T-cell (primary cell): ENCODE results near the gene TRIP12. TPM values are rescaled to one million over a fixed set of nuclear protein-coding genes. Genes with fewer than 3 reads are reported as not detected.

Source experiments
- ATAC-seq, 4 experiments: fragments of 200-7000 bp in 3 of 4; fragments of 150-1000 bp in 1 of 4; cut with Tn5 transposase; replicated peaks in 1 of 4; 1 replicate in 3 of 4; 2 replicates in 1 of 4; pipeline ENCODE4 v1.10.0; 2021; ENCODE audit warnings: moderate library complexity in 3 of 4, mild to moderate bottlenecking in 2 of 4, moderate number of reproducible peaks in 1 of 4
- CTCF ChIA-PET, 2 donors: fragments of 300-600 bp; sonication (Branson Sonifier 250); formaldehyde crosslinking; loops; one replicate each; lab custom pipeline; 2022; ENCODE audit warnings: antibody characterized with exemption in 2 of 2; lab: Charles Lee
- POLR2A ChIA-PET, 2 donors: fragments of 300-600 bp; sonication (Branson Sonifier 250); formaldehyde crosslinking; loops; one replicate each; lab custom pipeline; 2022; ENCODE audit warnings: antibody characterized with exemption in 2 of 2; lab: Charles Lee
- DNase-seq, 35 experiments: peaks; one replicate each; pipeline versions ENCODE4 v3.0.0 to v3.0.0-alpha.2; 2013 to 2023
- H3K27ac ChIP-seq: one replicate; pipeline ENCODE4 v1.5.1; 2013; ENCODE audit warnings: low read length
- H3K27me3 ChIP-seq, 2 experiments: replicated peaks in 1 of 2; 1 replicate in 1 of 2; 2 replicates in 1 of 2; pipeline versions ENCODE4 v1.6.1 to v1.7.0; 2013; ENCODE audit warnings: low read length in 1 of 2, mixed read lengths in 1 of 2; ENCODE audit not compliant: control insufficient read depth in 2 of 2, insufficient read depth in 2 of 2; ENCODE audit errors: extremely low read depth in 1 of 2
- H3K36me3 ChIP-seq, 2 donors: 1 replicate in 1 of 2; 2 replicates in 1 of 2; pipeline versions ENCODE4 v1.6.1 to v1.7.0; 2013; ENCODE audit warnings: low read length in 1 of 2; ENCODE audit not compliant: control insufficient read depth in 2 of 2, insufficient read depth in 1 of 2; ENCODE audit errors: extremely low read depth in 1 of 2
- H3K4me1 ChIP-seq, 2 experiments: 1 replicate in 1 of 2; 2 replicates in 1 of 2; pipeline versions ENCODE4 v1.6.1 to v1.7.0; 2013; ENCODE audit warnings: low read length in 2 of 2, mixed read lengths in 1 of 2; ENCODE audit not compliant: insufficient read depth in 2 of 2, control insufficient read depth in 1 of 2; ENCODE audit errors: extremely low read depth in 1 of 2
- H3K4me3 ChIP-seq, 2 donors: 1 replicate in 1 of 2; 2 replicates in 1 of 2; pipeline versions ENCODE4 v1.5.1 to v1.7.0; 2013; ENCODE audit warnings: mild to moderate bottlenecking in 2 of 2, low read length in 1 of 2, moderate library complexity in 1 of 2; ENCODE audit not compliant: control insufficient read depth in 1 of 2; ENCODE audit errors: extremely low read depth in 1 of 2
- H3K9me3 ChIP-seq: 2 replicates; pipeline ENCODE4 v1.7.0; 2013
- H3K27ac Mint-ChIP-seq, 2 donors: one replicate each; pipeline ENCODE4 v1.8.0; 2020 to 2021; ENCODE audit warnings: mild to moderate bottlenecking in 2 of 2, mixed read lengths in 2 of 2
- H3K27me3 Mint-ChIP-seq, 2 donors: one replicate each; pipeline ENCODE4 v1.8.0; 2021 to 2022; ENCODE audit warnings: mixed read lengths in 2 of 2
- H3K36me3 Mint-ChIP-seq: one replicate; pipeline ENCODE4 v1.8.0; 2021; ENCODE audit warnings: mixed read lengths
- H3K4me1 Mint-ChIP-seq, 3 donors: one replicate each; pipeline ENCODE4 v1.8.0; 2020 to 2022; ENCODE audit warnings: mixed read lengths in 3 of 3, mild to moderate bottlenecking in 1 of 3
- H3K4me3 Mint-ChIP-seq, 3 donors: one replicate each; pipeline ENCODE4 v1.8.0; 2020 to 2022; ENCODE audit warnings: mild to moderate bottlenecking in 3 of 3, mixed read lengths in 3 of 3, moderate library complexity in 3 of 3
- H3K9me3 Mint-ChIP-seq, 3 donors: one replicate each; pipeline ENCODE4 v1.8.0; 2020 to 2022; ENCODE audit warnings: mixed read lengths in 3 of 3
- WGBS: methylation state at CpG from one replicate; pipeline ENCODE4 v1.1.5; 2013; ENCODE audit warnings: missing lambda C conversion rate; ENCODE audit not compliant: insufficient coverage; 5-methylcytosine and 5-hydroxymethylcytosine counted together
- total RNA-seq, 35 experiments: library from RNA in 6 of 35; stranded (reverse) in 6 of 35; fragments of 120-200 nt in 1 of 35; gene quantifications; one replicate each; pipeline versions ENCODE4 v1.2.1 to v1.2.4 and lab custom pipeline; 2013 to 2026

Gene TRIP12
- total RNA-seq, 5 donors from 2014 or later (not counting 1 experiment from before 2014, with no cell fraction given) = 185 to 219 (median 192) TPM

DNA sequence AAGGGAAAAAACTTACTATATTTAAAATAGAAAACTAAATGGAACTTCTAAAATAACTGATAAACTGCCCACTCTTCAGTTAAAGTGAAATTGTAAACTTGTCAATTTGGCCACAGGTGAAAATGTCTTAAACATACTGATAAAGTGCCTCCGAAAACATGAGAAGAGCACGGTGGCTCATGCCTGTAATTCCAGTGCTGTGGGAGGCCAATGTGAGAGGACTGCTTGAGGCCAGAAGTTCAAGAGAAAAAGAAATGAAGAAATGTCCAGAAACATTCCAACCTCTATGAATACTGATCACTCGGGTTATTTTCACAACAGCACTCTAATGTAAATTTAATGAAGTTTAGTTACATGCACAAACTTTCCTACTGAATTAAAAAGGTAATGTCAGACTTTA lies 144.1 kb downstream of the TRIP12 start:
- Mint-ChIP-seq H3K9me3 (no peaks in the 10 kb centered on the region), H3K4me1 (peaks cover 38 to 49% (median 38%) of the 10 kb centered on the region in 3 donors), H3K36me3 (peaks cover 52% of the 10 kb centered on the region), H3K4me3 (no peak overlapping the region), H3K27me3 (no peaks in the 10 kb centered on the region), H3K27ac (no peak overlapping the region)
- WGBS = no CpG with 5 or more reads among the region's 3 CpGs
- CTCF ChIA-PET = no interaction called here
- Histone ChIP-seq H3K4me1 (peaks cover 4 to 16% of the 10 kb centered on the region in 2 experiments), H3K36me3 (peaks cover 16 to 55% of the 10 kb centered on the region in 2 donors), H3K4me3 (no peak overlapping the region), H3K9me3 (no peaks in the 10 kb centered on the region), H3K27me3 (no peaks in the 10 kb centered on the region), H3K27ac (no peak overlapping the region)
- DNase-seq = no peak
- ATAC-seq = no peak
- POLR2A ChIA-PET = no interaction called here

DNA sequence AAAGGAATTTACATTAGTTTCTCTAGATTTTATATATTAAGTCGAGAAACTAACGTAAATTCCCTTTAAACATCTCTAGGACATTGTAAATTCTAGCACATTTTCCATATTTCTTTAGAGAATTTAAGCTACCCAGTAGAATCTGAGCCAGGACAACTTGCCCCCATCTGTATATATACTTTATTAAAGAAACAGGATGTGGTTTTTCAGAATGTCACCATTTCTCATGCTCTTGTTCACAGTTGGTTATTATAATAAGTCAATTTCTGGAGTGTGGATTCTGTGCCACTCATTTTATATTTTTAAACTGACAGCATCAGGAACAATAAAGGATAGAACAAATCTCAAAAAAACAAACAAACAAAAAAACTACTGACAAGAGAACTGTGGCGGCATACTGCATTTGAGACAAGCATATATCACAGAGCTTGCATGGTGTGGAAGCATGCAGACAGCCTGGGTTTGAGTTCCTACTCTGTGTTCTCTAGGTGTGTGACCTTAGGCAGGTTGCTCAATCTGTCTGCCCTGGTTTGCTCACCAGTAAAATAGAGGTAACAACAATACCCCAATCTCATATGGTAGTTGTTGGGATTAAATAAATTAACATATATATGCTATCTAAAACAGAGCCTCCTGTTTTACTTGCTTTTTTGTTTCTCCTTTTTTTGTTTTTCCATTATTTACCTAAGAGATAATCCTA lies 146.0 kb downstream of the TRIP12 start:
- no CpG with 5 or more reads among the region's 3 CpGs for WGBS
- DNase-seq (peak in 1 of 35 experiments; percentile 23), ATAC-seq (peak in 3 of 4 experiments; percentile 45 to 63 (median 61))
- Mint-ChIP-seq H3K4me1 (peaks cover 30 to 40% (median 33%) of the 10 kb centered on the region in 3 donors), H3K4me3 (no peak overlapping the region), H3K9me3 (no peaks in the 10 kb centered on the region), H3K36me3 (peaks cover 62% of the 10 kb centered on the region), H3K27me3 (no peaks in the 10 kb centered on the region), H3K27ac (peak overlapping the region; percentile 79 to 81)
- H3K4me3 ChIP-seq = no peak overlapping the region
- H3K27ac ChIP-seq = peak overlapping the region; percentile 31
- no peaks in the 10 kb centered on the region for H3K9me3 ChIP-seq
- H3K4me1 ChIP-seq = peaks cover 4 to 16% of the 10 kb centered on the region in 2 experiments
- POLR2A ChIA-PET = no interaction called here
- CTCF ChIA-PET = no interaction called here
- no peaks in the 10 kb centered on the region for H3K27me3 ChIP-seq
- peaks cover 13 to 72% of the 10 kb centered on the region in 2 donors for H3K36me3 ChIP-seq

DNA sequence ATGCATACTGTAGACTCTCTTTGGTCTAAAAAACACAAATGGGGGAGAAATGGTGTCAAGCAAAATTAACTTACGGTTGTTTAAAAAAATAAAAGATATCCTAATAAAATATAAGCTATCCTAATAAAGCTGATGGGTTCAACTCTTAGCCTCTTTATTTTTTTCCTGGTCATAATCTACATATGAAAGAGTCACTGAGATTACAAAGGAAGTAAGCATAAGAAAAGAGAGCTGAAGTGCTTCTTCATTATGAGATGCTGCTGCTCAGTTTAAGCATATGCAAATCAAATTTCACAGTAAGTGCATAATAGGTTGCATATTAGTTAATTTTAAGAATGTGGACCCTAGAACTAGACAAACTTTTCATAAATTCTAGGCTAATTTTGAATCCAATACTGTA lies 147.6 kb downstream of the TRIP12 start:
- H3K27ac ChIP-seq = no peak overlapping the region
- WGBS = no CpG with 5 or more reads among the region's 1 CpG
- no peaks in the 10 kb centered on the region for H3K9me3 Mint-ChIP-seq
- DNase-seq (no peak), ATAC-seq (no peak)
- peaks cover 13 to 71% of the 10 kb centered on the region in 2 donors for H3K36me3 ChIP-seq
- peaks cover 25 to 29% (median 25%) of the 10 kb centered on the region in 3 donors for H3K4me1 Mint-ChIP-seq
- H3K27ac Mint-ChIP-seq = no peak overlapping the region
- H3K27me3 ChIP-seq = no peaks in the 10 kb centered on the region
- no peaks in the 10 kb centered on the region for H3K9me3 ChIP-seq
- H3K4me3 Mint-ChIP-seq = no peak overlapping the region
- no peak overlapping the region for H3K4me3 ChIP-seq
- peaks cover 66% of the 10 kb centered on the region for H3K36me3 Mint-ChIP-seq
- ChIA-PET POLR2A (no interaction called here), CTCF (interaction anchor here in 1 of 2 donors (0.5 kb wide), 1 partner anchor 10 kb away, joined by 4 read pairs; no protein-coding TSS in a partner anchor)
- H3K27me3 Mint-ChIP-seq = no peaks in the 10 kb centered on the region
- H3K4me1 ChIP-seq = peaks cover 4 to 16% of the 10 kb centered on the region in 2 experiments

DNA sequence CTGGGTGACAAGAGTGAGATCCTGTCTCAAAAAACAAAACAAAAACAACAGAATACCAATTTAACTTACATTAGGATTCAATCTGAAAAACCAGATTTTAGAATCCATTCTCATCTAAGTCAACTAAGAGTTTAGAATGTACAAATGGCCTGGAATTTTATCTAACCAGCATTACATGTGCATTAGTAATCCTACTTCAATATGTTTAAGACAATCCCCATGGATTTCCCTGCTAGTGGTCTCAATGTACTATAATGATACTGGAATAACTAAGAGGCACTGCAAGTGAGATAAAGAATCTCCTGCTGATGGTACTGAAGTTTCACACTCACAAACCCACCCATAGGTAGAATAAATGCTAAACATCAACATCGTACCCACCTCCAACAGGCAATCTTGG lies 153.6 kb downstream of the TRIP12 start:
- Mint-ChIP-seq H3K4me1 (no peaks in the 10 kb centered on the region), H3K9me3 (no peaks in the 10 kb centered on the region), H3K27ac (no peak overlapping the region), H3K27me3 (no peaks in the 10 kb centered on the region), H3K4me3 (no peak overlapping the region), H3K36me3 (peaks cover 71% of the 10 kb centered on the region)
- Histone ChIP-seq H3K9me3 (no peaks in the 10 kb centered on the region), H3K36me3 (peaks cover 6 to 73% of the 10 kb centered on the region in 2 donors), H3K27me3 (no peaks in the 10 kb centered on the region), H3K4me1 (no peaks in the 10 kb centered on the region), H3K4me3 (no peak overlapping the region), H3K27ac (no peak overlapping the region)
- ChIA-PET CTCF (no interaction called here), POLR2A (no interaction called here)
- DNase-seq (no peak), ATAC-seq (no peak)
- WGBS = 100% methylated on average over 1 of the region's 1 CpG

DNA sequence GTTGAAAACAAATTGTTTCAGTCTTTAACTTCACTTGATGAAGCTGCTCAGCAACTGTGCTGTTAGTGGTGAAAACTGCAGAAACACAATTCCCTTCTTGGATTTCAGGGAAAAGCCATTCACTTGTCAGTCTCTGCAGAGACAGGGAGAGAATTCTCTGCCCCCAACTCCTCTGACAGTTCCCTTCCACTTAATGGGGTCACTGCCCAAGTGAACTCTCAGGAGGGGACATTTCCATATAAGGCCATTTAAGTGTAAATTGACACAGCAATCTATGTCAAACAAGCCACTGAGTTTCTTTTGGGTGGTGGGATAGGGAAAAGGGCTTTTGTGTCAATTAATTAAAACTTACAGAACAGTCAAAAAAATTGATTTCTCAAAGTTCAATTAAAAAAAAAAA lies 156.1 kb downstream of the TRIP12 start:
- H3K9me3 ChIP-seq = no peaks in the 10 kb centered on the region
- H3K36me3 ChIP-seq = peaks cover 6 to 50% of the 10 kb centered on the region in 2 donors
- no peak overlapping the region for H3K27ac ChIP-seq
- no peaks in the 10 kb centered on the region for H3K27me3 Mint-ChIP-seq
- ATAC-seq (no peak), DNase-seq (no peak)
- no peak overlapping the region for H3K4me3 Mint-ChIP-seq
- H3K27me3 ChIP-seq = no peaks in the 10 kb centered on the region
- H3K9me3 Mint-ChIP-seq = no peaks in the 10 kb centered on the region
- no peaks in the 10 kb centered on the region for H3K4me1 ChIP-seq
- H3K36me3 Mint-ChIP-seq = peaks cover 62% of the 10 kb centered on the region
- H3K4me1 Mint-ChIP-seq = no peaks in the 10 kb centered on the region
- POLR2A ChIA-PET = no interaction called here
- no peak overlapping the region for H3K4me3 ChIP-seq
- H3K27ac Mint-ChIP-seq = no peak overlapping the region
- CTCF ChIA-PET = no interaction called here

DNA sequence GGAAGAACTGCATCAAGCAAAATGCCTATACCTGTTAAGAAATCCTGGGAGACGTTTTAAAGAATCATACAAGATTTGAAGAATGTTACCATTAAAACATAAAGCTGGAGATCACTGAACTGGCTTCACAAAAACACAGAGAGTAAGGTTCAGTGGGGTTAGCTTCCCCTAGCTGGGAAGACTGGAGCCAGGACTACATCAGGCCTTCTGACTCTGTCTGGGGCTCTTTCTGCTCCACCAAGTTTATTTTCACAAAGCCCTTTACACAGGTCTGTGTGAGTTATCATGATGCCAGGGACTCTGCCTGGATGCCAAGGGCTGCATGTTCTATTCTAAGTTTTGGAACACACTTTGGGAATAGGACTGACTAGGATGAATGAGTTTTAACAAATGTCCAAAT lies 160.1 kb downstream of the TRIP12 start:
- peaks cover 32% of the 10 kb centered on the region for H3K36me3 Mint-ChIP-seq
- peaks cover 0 to 3% (median 0%) of the 10 kb centered on the region in 3 donors for H3K9me3 Mint-ChIP-seq
- no peaks in the 10 kb centered on the region for H3K9me3 ChIP-seq
- no peak overlapping the region for H3K4me3 ChIP-seq
- no CpG with 5 or more reads among the region's 1 CpG for WGBS
- no peak overlapping the region for H3K27ac ChIP-seq
- no peak for DNase-seq
- peaks cover 6 to 18% of the 10 kb centered on the region in 2 donors for H3K36me3 ChIP-seq
- H3K27me3 ChIP-seq = no peaks in the 10 kb centered on the region
- CTCF ChIA-PET = no interaction called here
- POLR2A ChIA-PET = no interaction called here
- H3K4me1 ChIP-seq = no peaks in the 10 kb centered on the region
- H3K27me3 Mint-ChIP-seq = no peaks in the 10 kb centered on the region
- no peaks in the 10 kb centered on the region for H3K4me1 Mint-ChIP-seq
- ATAC-seq = no peak
- H3K27ac Mint-ChIP-seq = no peak overlapping the region
- no peak overlapping the region for H3K4me3 Mint-ChIP-seq
